ENCODE measurements around the gene METAP1D. TPM values are rescaled to one million over a fixed set of nuclear protein-coding genes. Genes with fewer than 3 reads are reported as not detected.
A peak's percentile ranks its signal among the peaks of the same experiment; 100 is the strongest.

METAP1D gene
- total and polyA plus RNA-seq, 2 donors (not counting 3 experiments of a cell fraction or from before 2014, with no cell fraction given) = 4.2 to 8.1 TPM

GRCh38 chr2:172101821-172102390 lies 102.2 kb downstream of the METAP1D start:
- H2AFZ ChIP-seq (ENCODE audit: low read depth, low read length) = peak overlapping the region; percentile 3
- dilution Hi-C loops (cut with MboI; ENCODE audit: extremely low pct_ligation_motif_present, low sequenced_read_pairs) (no loop called here), intact Hi-C loops (cut with micrococcal nuclease) (loop anchor here (1.0 to 10.0 kb wide), 6 partner anchors 17 to 1127 kb away; partner anchors contain the start of genes DLX1, DYNC1I2, METAP1D and SLC25A12)
- H3K36me3 ChIP-seq (ENCODE audit: control insufficient read depth in 2 of 2, extremely low read depth in 1 of 2, insufficient read depth in 2 of 2, low read length in 2 of 2) = no peaks in the 10 kb centered on the region
- TF ChIP-seq EZH2 (IDR thresholded peaks at IDR 0.05; ENCODE audit: borderline replicate concordance, low read depth, low read length, severe bottlenecking) = peak; percentile 94
- no peak for TF ChIP-seq GATA2 (IDR thresholded peaks at IDR 0.05; ENCODE audit: insufficient read depth, insufficient read length, low read depth, low read length)
- H3K9me1 ChIP-seq (replicated peaks; ENCODE audit: control insufficient read depth, extremely low read depth, insufficient read depth, low read length) = no peaks in the 10 kb centered on the region
- H3K9me3 ChIP-seq (replicated peaks; ENCODE audit: control insufficient read depth, insufficient read depth, low read length) = no peaks in the 10 kb centered on the region
- POLR2A ChIA-PET = interaction anchor here (0.6 kb wide), 1 partner anchor 99 kb away, joined by 6 read pairs; no protein-coding TSS in a partner anchor
- no peak overlapping the region for H3K9ac ChIP-seq (replicated peaks; ENCODE audit: extremely low read depth, insufficient read depth, low read length)
- no peak overlapping the region for H3K27ac ChIP-seq (ENCODE audit: insufficient read depth, low read depth, low read length)
- no peak for FAIRE-seq
- peak overlapping the region; percentile 80 for H3K4me2 ChIP-seq (ENCODE audit: insufficient read depth, low read length)
- CTCF ChIA-PET = interaction anchor here (0.9 to 8.6 kb wide), 12 partner anchors 9 to 397 kb away, joined by 3 to 193 read pairs (median 7); partner anchors contain the start of gene DLX1
- H4K20me1 ChIP-seq (replicated peaks; ENCODE audit: control insufficient read depth, extremely low read depth, insufficient read depth, low read length) = no peaks in the 10 kb centered on the region
- peaks cover 36 to 70% of the 10 kb centered on the region in 2 experiments for H3K27me3 ChIP-seq (ENCODE audit: control insufficient read depth in 2 of 2, insufficient read depth in 2 of 2, low read length in 2 of 2)
- H3K4me1 ChIP-seq (ENCODE audit: control insufficient read depth, extremely low read depth, insufficient read depth, low read length) = peaks cover 41% of the 10 kb centered on the region
- no TSS peak for BruUV-seq (replicated peaks)
- H3K79me2 ChIP-seq (ENCODE audit: control insufficient read depth, insufficient read depth, low read length) = no peaks in the 10 kb centered on the region
- peak; percentile 21 for DNase-seq (ENCODE audit: low read depth, low spot score)
- H3K4me3 ChIP-seq (replicated peaks in 1 of 3; ENCODE audit: insufficient read depth in 1 of 3, low read depth in 1 of 3, low read length in 3 of 3) = peak overlapping the region in 2 of 3 experiments; percentile 42 to 52

GRCh38 chr2:172102391-172103359 lies 102.9 kb downstream of the METAP1D start, which contains the start of gene DLX2:
Gene DLX2, minus strand, starts transcription at chr2:172102900. Its CDS starts 362 bp downstream, at chr2:172102538.
- H3K36me3 ChIP-seq (ENCODE audit: control insufficient read depth in 2 of 2, extremely low read depth in 1 of 2, insufficient read depth in 2 of 2, low read length in 2 of 2) = no peaks in the 10 kb centered on the region
- peaks cover 40 to 65% of the 10 kb centered on the region in 2 experiments for H3K27me3 ChIP-seq (ENCODE audit: control insufficient read depth in 2 of 2, insufficient read depth in 2 of 2, low read length in 2 of 2)
- H3K4me1 ChIP-seq (ENCODE audit: control insufficient read depth, extremely low read depth, insufficient read depth, low read length) = peaks cover 39% of the 10 kb centered on the region
- no TSS peak for BruUV-seq (replicated peaks)
- CTCF ChIA-PET = interaction anchor here (0.9 to 8.6 kb wide), 16 partner anchors 10 to 1174 kb away, joined by 3 to 193 read pairs (median 6); partner anchors contain the start of genes DLX1, GORASP2, HAT1 and SLC25A12
- POLR2A ChIA-PET = interaction anchor here (0.6 kb wide), 1 partner anchor 100 kb away, joined by 6 read pairs; no protein-coding TSS in a partner anchor
- H3K4me2 ChIP-seq (ENCODE audit: insufficient read depth, low read length) = peak within 1 kb of the TSS; percentile 80
- no peaks in the 10 kb centered on the region for H3K9me1 ChIP-seq (replicated peaks; ENCODE audit: control insufficient read depth, extremely low read depth, insufficient read depth, low read length)
- H2AFZ ChIP-seq (ENCODE audit: low read depth, low read length) = peak within 1 kb of the TSS; percentile 76
- H3K4me3 ChIP-seq (replicated peaks in 1 of 3; ENCODE audit: insufficient read depth in 1 of 3, low read depth in 1 of 3, low read length in 3 of 3) = peak within 1 kb of the TSS; percentile 12 to 52 (median 42)
- intact Hi-C loops (cut with micrococcal nuclease) (loop anchor here (1.0 to 10.0 kb wide), 9 partner anchors 17 to 1128 kb away; partner anchors contain the start of genes DLX1, DYNC1I2, HAT1 and METAP1D), dilution Hi-C loops (cut with MboI; ENCODE audit: extremely low pct_ligation_motif_present, low sequenced_read_pairs) (no loop called here)
- H3K27ac ChIP-seq (ENCODE audit: insufficient read depth, low read depth, low read length) = no peak within 1 kb of the TSS
- no peaks in the 10 kb centered on the region for H3K79me2 ChIP-seq (ENCODE audit: control insufficient read depth, insufficient read depth, low read length)
- no peaks in the 10 kb centered on the region for H3K9me3 ChIP-seq (replicated peaks; ENCODE audit: control insufficient read depth, insufficient read depth, low read length)
- no peaks in the 10 kb centered on the region for H4K20me1 ChIP-seq (replicated peaks; ENCODE audit: control insufficient read depth, extremely low read depth, insufficient read depth, low read length)
- DNase-seq (ENCODE audit: low read depth, low spot score) = peak; percentile 87
- H3K9ac ChIP-seq (replicated peaks; ENCODE audit: extremely low read depth, insufficient read depth, low read length) = no peak within 1 kb of the TSS
- TF ChIP-seq MYC (IDR thresholded peaks at IDR 0.05; ENCODE audit: low read depth, low read length) = no peak
- peak; percentile 78 for TF ChIP-seq MAX (IDR thresholded peaks at IDR 0.05; ENCODE audit: insufficient read depth, insufficient read length)
- FAIRE-seq = peak; percentile 90

Measured in endothelial cell of umbilical vein (primary cell).